Panc1 (cell line): ENCODE data around the gene MCU.

Experiments used
- CTCF ChIP-seq: fragments of 450-650 bp; IDR thresholded peaks from 2 replicates; pipeline ENCODE4 v1.5.1; 2017; ENCODE audit warnings: mild to moderate bottlenecking
- POLR2AphosphoS5 ChIP-seq: IDR thresholded peaks from 2 replicates; pipeline ENCODE4 v1.6.1; 2012; ENCODE audit warnings: mild to moderate bottlenecking, low read depth, low read length, moderate library complexity

- TF ChIP-seq POLR2AphosphoS5 (no peak), CTCF (no peak)
These were observed 120.9 kb downstream of the MCU start for GRCh38 chr10:72812753-72813430.
